MCF 10A (cell line): ENCODE data around the gene DPEP2. TPM values are rescaled to one million over a fixed set of nuclear protein-coding genes. Genes with fewer than 3 reads are reported as not detected.

Experiments used
- BruUV-seq: library from RNA; stranded (reverse); fragments of 400-500 nt; replicated peaks from 2 replicates; lab custom pipeline; 2021; lab: Mats Ljungman, UMichigan
- CTCF ChIA-PET: fragments of 300-600 bp; sonication (Branson Sonifier 250); formaldehyde crosslinking; extraction: SDS; loops from one replicate; lab custom pipeline; 2021; ENCODE audit warnings: antibody characterized with exemption, inconsistent platforms; lab: Yijun Ruan, JAX
- POLR2A ChIA-PET: fragments of 300-600, 350-650 bp; sonication (Branson Sonifier 250); formaldehyde crosslinking; extraction: SDS; loops from one replicate; lab custom pipeline; 2020; ENCODE audit warnings: antibody characterized with exemption, inconsistent platforms; lab: Yijun Ruan, JAX
- DNase-seq: peaks from one replicate; pipeline ENCODE4 v3.0.0-alpha.2; 2018; ENCODE audit not compliant: unreplicated experiment
- H3K27ac Mint-ChIP-seq: one replicate; pipeline ENCODE4 v1.8.0; 2022; ENCODE audit warnings: mild to moderate bottlenecking, low read depth, mixed read lengths; ENCODE audit not compliant: unreplicated experiment
- H3K27me3 Mint-ChIP-seq: one replicate; pipeline ENCODE4 v1.8.0; 2022; ENCODE audit warnings: mixed read lengths; ENCODE audit not compliant: insufficient read depth, unreplicated experiment
- H3K36me3 Mint-ChIP-seq: one replicate; pipeline ENCODE4 v1.8.0; 2022; ENCODE audit warnings: mild to moderate bottlenecking, moderate library complexity, mixed read lengths; ENCODE audit not compliant: insufficient read depth, unreplicated experiment
- H3K4me1 Mint-ChIP-seq: one replicate; pipeline ENCODE4 v1.8.0; 2022; ENCODE audit warnings: mixed read lengths; ENCODE audit not compliant: insufficient read depth, unreplicated experiment
- H3K4me3 Mint-ChIP-seq: one replicate; pipeline ENCODE4 v1.8.0; 2022; ENCODE audit warnings: mild to moderate bottlenecking, moderate library complexity, mixed read lengths; ENCODE audit not compliant: unreplicated experiment
- H3K9me3 Mint-ChIP-seq: one replicate; pipeline ENCODE4 v1.8.0; 2022; ENCODE audit warnings: mixed read lengths; ENCODE audit not compliant: unreplicated experiment
- intact Hi-C: fragments of 100-400 bp; cut with micrococcal nuclease; formaldehyde crosslinking; loops from 2 replicates; pipeline ENCODE4 v1.14.1; 2022
- total RNA-seq: library from RNA; stranded (reverse); gene quantifications from 2 replicates; pipeline ENCODE4 v1.2.3, GENCODE V29; 2022
- TF ChIP-seq, protein P1 (sequence below): fragments of 200-600 bp; IDR thresholded peaks from one replicate; pipeline ENCODE4 v1.8.0; 2022; ENCODE audit warnings: antibody characterized with exemption, mild to moderate bottlenecking; ENCODE audit not compliant: unreplicated experiment

DPEP2 gene
- total RNA-seq, 1 experiment from 2014 or later = not detected

DNA sequence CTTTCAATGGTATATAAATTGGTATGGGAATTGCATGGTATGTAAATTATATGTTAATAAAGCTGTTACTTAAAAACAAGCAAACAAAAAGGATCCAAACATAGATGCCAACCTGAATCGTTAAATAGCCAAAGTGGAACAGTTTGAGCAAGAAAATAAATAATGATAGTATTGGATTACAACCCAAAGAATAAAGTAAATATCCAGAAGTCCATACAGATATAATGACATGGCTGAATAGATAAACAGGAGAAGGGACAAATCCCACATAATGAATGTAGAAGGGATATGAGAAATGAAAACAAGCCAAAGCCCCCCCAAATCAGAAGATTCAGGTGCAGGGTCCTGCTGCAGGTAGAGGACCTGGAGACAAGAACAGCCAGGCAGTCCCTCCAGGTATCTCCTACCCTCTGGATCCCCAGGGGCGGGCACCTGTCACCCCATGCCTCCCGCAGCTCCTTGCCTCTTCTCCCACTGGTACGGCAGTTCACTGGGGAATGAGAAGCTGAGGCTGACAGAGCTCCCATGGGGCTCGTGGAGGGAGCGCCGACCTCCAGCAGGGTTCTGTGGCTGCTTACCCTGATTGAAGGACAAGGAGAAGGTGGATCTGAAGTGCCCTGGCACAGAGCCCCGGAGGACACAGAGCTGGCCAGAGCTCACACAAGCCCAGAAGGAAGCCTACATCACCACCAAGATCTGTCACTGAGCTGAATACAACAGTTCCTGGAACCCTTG lies 45.5 kb downstream of the DPEP2 start:
- no peaks in the 10 kb centered on the region for H3K9me3 Mint-ChIP-seq
- peaks cover 4% of the 10 kb centered on the region for H3K4me1 Mint-ChIP-seq
- peaks cover 85% of the 10 kb centered on the region for H3K36me3 Mint-ChIP-seq
- intact Hi-C loops = no loop called here
- H3K27me3 Mint-ChIP-seq = no peaks in the 10 kb centered on the region
- BruUV-seq = no TSS peak
- POLR2A ChIA-PET = interaction anchor here (0.8 to 1.6 kb wide), 4 partner anchors 8 to 17 kb away, joined by 3 to 10 read pairs (median 3); partner anchors contain the start of gene PSMB10
- no peak for DNase-seq
- H3K4me3 Mint-ChIP-seq = no peak overlapping the region
- no peak overlapping the region for H3K27ac Mint-ChIP-seq
- TF ChIP-seq, protein P1, sequence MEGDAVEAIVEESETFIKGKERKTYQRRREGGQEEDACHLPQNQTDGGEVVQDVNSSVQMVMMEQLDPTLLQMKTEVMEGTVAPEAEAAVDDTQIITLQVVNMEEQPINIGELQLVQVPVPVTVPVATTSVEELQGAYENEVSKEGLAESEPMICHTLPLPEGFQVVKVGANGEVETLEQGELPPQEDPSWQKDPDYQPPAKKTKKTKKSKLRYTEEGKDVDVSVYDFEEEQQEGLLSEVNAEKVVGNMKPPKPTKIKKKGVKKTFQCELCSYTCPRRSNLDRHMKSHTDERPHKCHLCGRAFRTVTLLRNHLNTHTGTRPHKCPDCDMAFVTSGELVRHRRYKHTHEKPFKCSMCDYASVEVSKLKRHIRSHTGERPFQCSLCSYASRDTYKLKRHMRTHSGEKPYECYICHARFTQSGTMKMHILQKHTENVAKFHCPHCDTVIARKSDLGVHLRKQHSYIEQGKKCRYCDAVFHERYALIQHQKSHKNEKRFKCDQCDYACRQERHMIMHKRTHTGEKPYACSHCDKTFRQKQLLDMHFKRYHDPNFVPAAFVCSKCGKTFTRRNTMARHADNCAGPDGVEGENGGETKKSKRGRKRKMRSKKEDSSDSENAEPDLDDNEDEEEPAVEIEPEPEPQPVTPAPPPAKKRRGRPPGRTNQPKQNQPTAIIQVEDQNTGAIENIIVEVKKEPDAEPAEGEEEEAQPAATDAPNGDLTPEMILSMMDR = no peak
- CTCF ChIA-PET = interaction anchor here (0.6 to 1.0 kb wide), 3 partner anchors 12 to 1280 kb away, joined by 3 to 4 read pairs (median 3); no protein-coding TSS in a partner anchor

DNA sequence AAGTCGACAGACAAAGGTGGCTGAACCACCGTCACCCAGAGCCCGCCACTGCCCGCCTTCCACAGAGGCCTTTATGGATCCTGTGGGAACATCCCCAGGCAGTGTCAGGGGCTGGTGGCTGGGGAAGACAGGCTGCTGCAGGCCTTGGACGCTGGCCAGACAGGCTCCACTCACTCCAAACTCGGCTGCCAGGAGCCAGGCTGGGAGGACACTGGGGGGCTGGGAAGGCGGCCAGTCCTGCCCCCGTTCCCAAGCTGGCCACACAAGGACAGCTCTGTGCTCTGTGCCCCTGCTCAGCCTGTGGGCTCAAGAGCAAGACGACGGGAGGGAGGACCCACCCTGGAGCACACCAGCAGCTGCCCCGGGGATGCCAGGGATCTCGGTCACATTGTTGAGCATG lies 47.8 kb downstream of the DPEP2 start:
- ChIA-PET POLR2A (interaction anchor here (1.2 kb wide), 1 partner anchor 9 kb away, joined by 4 read pairs; no protein-coding TSS in a partner anchor), CTCF (interaction anchor here (0.5 to 1.2 kb wide), 3 partner anchors 11 to 307 kb away, joined by 4 to 5 read pairs (median 4); no protein-coding TSS in a partner anchor)
- Mint-ChIP-seq H3K27ac (no peak overlapping the region), H3K27me3 (no peaks in the 10 kb centered on the region), H3K9me3 (no peaks in the 10 kb centered on the region), H3K4me1 (peaks cover 9% of the 10 kb centered on the region), H3K4me3 (no peak overlapping the region), H3K36me3 (peaks cover 89% of the 10 kb centered on the region)
- BruUV-seq = no TSS peak
- intact Hi-C loops = no loop called here
- TF ChIP-seq, protein P1 = no peak
- DNase-seq = no peak

DNA sequence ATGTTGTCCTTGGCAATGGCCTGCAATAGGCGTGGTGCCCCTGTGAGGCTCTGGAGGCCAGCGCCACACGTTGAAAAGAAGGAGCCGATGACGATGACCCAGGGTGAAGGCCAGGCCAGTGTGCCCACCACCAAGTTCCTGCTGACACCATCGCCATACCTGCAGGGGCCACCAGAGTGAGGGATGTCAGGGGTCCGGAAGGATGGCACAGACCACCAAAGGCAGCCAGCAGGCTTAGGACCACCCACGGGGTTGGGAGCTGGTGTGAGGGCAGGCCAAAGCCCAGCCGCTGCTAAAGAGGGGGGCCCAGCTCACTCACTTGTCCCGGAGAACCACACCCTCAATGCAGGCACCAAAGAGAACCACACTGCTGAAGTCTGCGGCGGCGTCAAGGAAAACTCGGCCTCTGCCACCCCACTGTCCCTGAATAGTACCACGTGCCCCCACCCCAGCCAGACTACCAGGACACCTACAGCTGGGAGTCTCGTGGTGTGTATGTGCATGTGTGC lies 48.9 kb downstream of the DPEP2 start:
- no peak overlapping the region for H3K27ac Mint-ChIP-seq
- no peaks in the 10 kb centered on the region for H3K9me3 Mint-ChIP-seq
- TF ChIP-seq, protein P1 = no peak
- BruUV-seq = no TSS peak
- peaks cover 88% of the 10 kb centered on the region for H3K36me3 Mint-ChIP-seq
- ChIA-PET CTCF (interaction anchor here (0.9 kb wide), 1 partner anchor 10 kb away, joined by 4 read pairs; no protein-coding TSS in a partner anchor), POLR2A (interaction anchor here (0.6 to 1.1 kb wide), 3 partner anchors 14 to 81 kb away, joined by 3 to 7 read pairs (median 5); partner anchors contain the start of gene PSMB10)
- H3K27me3 Mint-ChIP-seq = no peaks in the 10 kb centered on the region
- H3K4me1 Mint-ChIP-seq = peaks cover 9% of the 10 kb centered on the region
- no peak for DNase-seq
- no peak overlapping the region for H3K4me3 Mint-ChIP-seq
- intact Hi-C loops = no loop called here

DNA sequence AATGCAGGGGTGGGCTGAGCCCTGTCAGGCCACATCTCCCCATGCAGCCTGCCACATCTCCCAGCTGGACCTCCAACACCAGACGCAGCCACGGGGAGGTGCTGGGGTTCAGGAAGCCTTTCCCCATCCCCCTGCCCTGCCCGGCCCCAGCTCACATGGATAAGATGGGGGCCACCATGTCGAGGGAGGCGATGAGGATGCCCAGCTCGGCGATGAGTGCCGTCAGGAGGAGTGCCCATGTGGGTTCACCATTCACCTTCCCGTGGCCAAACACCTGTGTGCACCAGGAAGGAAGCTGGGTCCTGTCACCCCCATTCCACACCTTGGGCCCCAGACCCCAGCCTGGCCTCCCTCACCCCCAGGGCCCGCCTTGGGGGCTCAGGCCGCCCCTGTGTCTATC lies 49.6 kb downstream of the DPEP2 start:
- DNase-seq = no peak
- H3K36me3 Mint-ChIP-seq = peaks cover 81% of the 10 kb centered on the region
- H3K4me3 Mint-ChIP-seq = no peak overlapping the region
- TF ChIP-seq, protein P1 = no peak
- H3K27ac Mint-ChIP-seq = no peak overlapping the region
- CTCF ChIA-PET = interaction anchor here (0.5 to 0.9 kb wide), 4 partner anchors 9 to 66 kb away, joined by 3 to 4 read pairs (median 3); no protein-coding TSS in a partner anchor
- POLR2A ChIA-PET = interaction anchor here (1.0 to 1.1 kb wide), 2 partner anchors 14 to 17 kb away, joined by 5 to 7 read pairs; partner anchors contain the start of gene PSMB10
- no peaks in the 10 kb centered on the region for H3K9me3 Mint-ChIP-seq
- intact Hi-C loops = no loop called here
- no peaks in the 10 kb centered on the region for H3K27me3 Mint-ChIP-seq
- peaks cover 9% of the 10 kb centered on the region for H3K4me1 Mint-ChIP-seq
- BruUV-seq = no TSS peak
